ENCODE measurements around the gene HTT. TPM values are rescaled to one million over a fixed set of nuclear protein-coding genes. Genes with fewer than 3 reads are reported as not detected.

The HTT gene
- total and polyA plus RNA-seq, 2 of the 8 experiments (the other 6 are each of a cell fraction or from before 2014, with no cell fraction given), result 24.0 to 71.0 TPM

DNA sequence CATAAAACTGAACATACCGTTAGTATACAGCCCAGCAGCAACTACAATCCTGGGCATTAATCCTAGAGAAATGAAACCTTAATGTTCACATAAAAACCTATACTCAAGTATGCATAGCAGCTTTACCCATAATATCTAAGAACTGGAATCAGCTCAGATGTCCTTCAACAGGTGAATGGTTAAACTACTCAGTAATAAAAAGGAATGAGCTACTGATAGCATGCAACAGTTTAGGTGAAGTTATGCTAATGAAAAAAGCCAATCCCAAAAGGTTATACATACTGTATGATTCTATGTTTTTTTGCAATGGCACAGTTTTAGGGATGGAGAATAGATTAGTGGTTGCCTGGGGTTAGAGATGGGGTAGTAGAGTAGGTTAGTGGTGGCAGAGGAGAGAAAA is 9.3 kb downstream of the HTT start:
- no peak for TF ChIP-seq POU5F1 (IDR thresholded peaks at IDR 0.05; ENCODE audit: low read depth, low read length)
- Histone ChIP-seq H3K23ac (ENCODE audit: insufficient read length) (no peak overlapping the region), H3K56ac (replicated peaks; ENCODE audit: insufficient read length, low read depth, low read length) (no peak overlapping the region), H3K18ac (ENCODE audit: extremely low read depth, low read length) (no peak overlapping the region), H4K8ac (ENCODE audit: extremely low read depth, insufficient read depth, low read length) (no peak overlapping the region), H3K9ac (replicated peaks in 1 of 4; ENCODE audit: extremely low read depth in 1 of 4, low read depth in 3 of 4, low read length in 3 of 4) (no peak overlapping the region), H2BK15ac (ENCODE audit: low read length) (no peak overlapping the region), H2BK120ac (replicated peaks; ENCODE audit: low read depth, low read length) (no peak overlapping the region), H2AFZ (ENCODE audit: low read length) (no peak overlapping the region), H3K27me3 (replicated peaks in 1 of 4; ENCODE audit: control insufficient read depth in 3 of 4, extremely low read depth in 1 of 4, insufficient read depth in 3 of 4, low read length in 3 of 4) (no peaks in the 10 kb centered on the region), H3K4me2 (ENCODE audit: insufficient read depth in 1 of 2, low read depth in 2 of 2, low read length in 2 of 2) (no peak overlapping the region), H4K5ac (ENCODE audit: insufficient read length, low read depth, low read length) (no peak overlapping the region), H2BK12ac (ENCODE audit: low read depth, low read length) (no peak overlapping the region), H3K79me2 (ENCODE audit: control insufficient read depth in 1 of 2, insufficient read depth in 2 of 2, low read length in 2 of 2) (peaks cover 14 to 81% of the 10 kb centered on the region in 2 experiments), H3K4me1 (replicated peaks in 1 of 4; ENCODE audit: control insufficient read depth in 3 of 4, insufficient read depth in 4 of 4, low read length in 3 of 4) (no peaks in the 10 kb centered on the region), H3K14ac (ENCODE audit: insufficient read length) (no peak overlapping the region), H2AK5ac (ENCODE audit: low read depth, low read length) (no peak overlapping the region), H3K23me2 (ENCODE audit: low read depth, low read length) (no peaks in the 10 kb centered on the region; the same call in 1 of the 2 replicates), H3K27ac (ENCODE audit: low read depth, low read length) (no peak overlapping the region), H3K4me3 (ENCODE audit: extremely low read depth in 1 of 4, insufficient read depth in 2 of 4, low read depth in 3 of 4, low read length in 4 of 4) (no peak overlapping the region), H3K4ac (replicated peaks; ENCODE audit: insufficient read length, low read depth, low read length) (no peak overlapping the region), H2BK20ac (ENCODE audit: low read length) (no peak overlapping the region), H4K91ac (replicated peaks; ENCODE audit: insufficient read length, low read length) (no peak overlapping the region), H3K79me1 (ENCODE audit: low read depth, low read length) (peaks cover 14% of the 10 kb centered on the region), H4K20me1 (replicated peaks in 1 of 2; ENCODE audit: control insufficient read depth in 1 of 2, insufficient read depth in 2 of 2, low read length in 2 of 2) (peaks cover 6 to 12% of the 10 kb centered on the region in 2 experiments), H3K36me3 (ENCODE audit: control insufficient read depth in 2 of 4, insufficient read depth in 4 of 4, low read length in 3 of 4) (peaks cover 0 to 11% (median 2%) of the 10 kb centered on the region in 4 experiments; a peak in 3 of 8 replicates), H3K9me3 (ENCODE audit: insufficient read depth in 2 of 2, low read depth in 1 of 2, low read length in 1 of 2) (no peaks in the 10 kb centered on the region), H2BK5ac (ENCODE audit: low read depth, low read length) (no peak overlapping the region)
- POLR2A ChIA-PET (ENCODE audit: partially characterized antibody), result interaction anchor here (1.0 to 1.5 kb wide), 2 partner anchors 10 kb away, joined by 3 to 4 read pairs; partner anchors contain the start of genes HTT and HTT-AS
- 88% methylated on average over 1 of the region's 1 CpG; no CpG with 5 or more reads in 1 of the 2 experiments for WGBS, 2 experiments (ENCODE audit: extremely low coverage in 1 of 2, insufficient coverage in 1 of 2, insufficient read length in 1 of 2, insufficient replicate concordance in 2 of 2, low coverage in 1 of 2, low lambda C conversion rate in 2 of 2, missing lambda C conversion rate in 1 of 2)
- FAIRE-seq (no peak), DNase-seq (ENCODE audit: low read depth in 1 of 2, low spot score in 2 of 2) (no peak)
- CTCF ChIA-PET (ENCODE audit: partially characterized antibody), result interaction anchor here (1.0 kb wide), 1 partner anchor 13 kb away, joined by 3 read pairs; no protein-coding TSS in a partner anchor
